ENCODE measurements around the gene NR2C1. TPM values are rescaled to one million over a fixed set of nuclear protein-coding genes. Genes with fewer than 3 reads are reported as not detected.

The NR2C1 gene
- total RNA-seq, result 10 to 100 TPM; 31.5 to 57.3 (median 40.4) TPM

GRCh38 chr12:95072900-95073697 is at the start of gene NR2C1:
Gene NR2C1, minus strand, starts transcription at chr12:95073618. Its CDS starts 6,234 bp downstream, at chr12:95067384.
- TF ChIP-seq CTCF (IDR thresholded peaks at IDR 0.05), result no peak
- TF ChIP-seq POLR2AphosphoS5 (IDR thresholded peaks at IDR 0.05), result peak; percentile 81 to 87
- no peaks in the 10 kb centered on the region for H3K36me3 ChIP-seq
- no peaks in the 10 kb centered on the region for H3K27me3 ChIP-seq
- DNase-seq (ENCODE audit: extremely low spot score), result peak; percentile 96
- H3K4me1 ChIP-seq, result peaks cover 11 to 63% (median 42%) of the 10 kb centered on the region in 4 donors
- peak within 1 kb of the TSS; percentile 91 to 97 (median 94) for H3K27ac ChIP-seq (replicated peaks in 1 of 4)
- 0% methylated on average over 49 of the region's 99 CpGs for WGBS
- H3K4me3 ChIP-seq, result peak within 1 kb of the TSS; percentile 76 to 96 (median 92)
- no peaks in the 10 kb centered on the region for H3K9me3 ChIP-seq
- intact Hi-C loops (cut with DNase I), result loop anchor here (2.0 kb wide), 1 partner anchor 44 kb away; no protein-coding TSS in a partner anchor

DNA sequence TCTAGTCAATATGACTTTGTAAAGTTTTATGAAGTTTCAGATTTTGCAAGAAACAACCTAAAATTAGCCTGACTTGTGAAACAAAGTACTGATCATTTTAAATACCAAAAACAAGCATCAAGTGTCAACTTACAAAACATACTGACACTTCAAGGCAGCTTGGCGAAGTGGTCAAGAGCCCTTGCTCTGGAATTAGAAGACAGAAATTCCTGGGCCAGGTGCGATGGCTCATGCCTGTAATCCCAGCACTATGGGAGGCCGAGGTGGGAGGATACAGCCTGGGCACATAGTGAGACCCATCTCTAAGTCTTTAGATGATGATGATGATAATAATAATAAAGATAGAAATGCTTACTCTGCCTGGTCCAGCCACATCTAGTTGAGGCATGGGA is 45.4 kb upstream of the NR2C1 start:
- intact Hi-C loops (cut with DNase I), result loop anchor here (5.0 kb wide), 1 partner anchor 99 kb away; the partner anchor contains the start of genes FGD6 and VEZT
- WGBS, result 86% methylated on average over 3 of the region's 3 CpGs
- H3K4me3 ChIP-seq, result no peak overlapping the region
- H3K4me1 ChIP-seq, result peaks cover 26 to 42% (median 42%) of the 10 kb centered on the region in 4 donors
- H3K27ac ChIP-seq (replicated peaks in 1 of 4), result peak overlapping the region in 3 of 4 donors; percentile 7 to 74 (median 73)
- no peak for TF ChIP-seq POLR2A (IDR thresholded peaks at IDR 0.05; ENCODE audit: low read depth)
- no peak for TF ChIP-seq CTCF (IDR thresholded peaks at IDR 0.05)
- TF ChIP-seq POLR2AphosphoS5 (IDR thresholded peaks at IDR 0.05), result no peak
- no peak for TF ChIP-seq EP300 (IDR thresholded peaks at IDR 0.05)
- H3K36me3 ChIP-seq, result no peaks in the 10 kb centered on the region
- H3K27me3 ChIP-seq, result no peaks in the 10 kb centered on the region
- no peaks in the 10 kb centered on the region for H3K9me3 ChIP-seq
- DNase-seq (ENCODE audit: extremely low spot score), result no peak

DNA sequence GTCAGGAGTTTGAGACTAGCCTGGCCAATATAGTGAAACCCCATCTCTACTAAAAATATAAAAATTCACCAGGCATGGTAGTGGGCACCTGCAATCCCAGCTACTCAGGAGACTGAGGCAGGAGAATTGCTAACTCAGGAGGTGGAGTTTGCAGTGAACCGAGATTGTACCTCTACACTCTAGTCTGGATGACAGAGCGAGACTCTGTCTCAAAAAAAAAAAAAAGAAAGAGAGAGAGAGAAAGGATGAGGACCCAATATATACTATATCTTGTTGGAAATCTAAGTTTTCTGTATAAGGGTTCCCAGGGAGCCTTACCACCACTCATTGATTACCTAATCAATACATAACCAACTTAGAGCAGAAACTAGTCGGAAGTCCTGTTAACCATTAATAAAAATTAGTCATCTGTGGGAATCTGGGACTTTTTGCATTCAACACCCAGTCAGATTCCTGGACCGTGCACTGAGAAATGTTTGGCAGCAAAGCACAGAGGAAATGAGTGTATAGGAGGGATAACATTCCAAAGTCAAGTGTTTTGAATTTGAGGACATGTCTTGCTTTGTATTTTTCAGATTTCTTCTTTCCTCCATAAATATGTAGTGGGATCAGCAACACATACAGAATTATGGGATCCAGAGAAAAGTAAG is 44.8 kb upstream of the NR2C1 start:
- TF ChIP-seq POLR2AphosphoS5 (IDR thresholded peaks at IDR 0.05) (peak in 1 of 2 donors; percentile 11), POLR2A (IDR thresholded peaks at IDR 0.05; ENCODE audit: low read depth) (no peak), EP300 (IDR thresholded peaks at IDR 0.05) (no peak), CTCF (IDR thresholded peaks at IDR 0.05) (no peak)
- Histone ChIP-seq H3K9me3 (no peaks in the 10 kb centered on the region), H3K27ac (replicated peaks in 1 of 4) (peak overlapping the region; percentile 7 to 74 (median 68)), H3K36me3 (peaks cover 0 to 2% (median under 1%) of the 10 kb centered on the region in 4 donors), H3K27me3 (no peaks in the 10 kb centered on the region), H3K4me3 (no peak overlapping the region), H3K4me1 (peaks cover 26 to 42% (median 40%) of the 10 kb centered on the region in 4 donors)
- intact Hi-C loops (cut with DNase I), result loop anchor here (5.0 kb wide), 1 partner anchor 99 kb away; the partner anchor contains the start of genes FGD6 and VEZT
- 40% methylated on average over 4 of the region's 4 CpGs for WGBS
- DNase-seq (ENCODE audit: extremely low spot score), result no peak

- H3K36me3 ChIP-seq, result peaks cover 0 to 13% (median 11%) of the 10 kb centered on the region in 4 donors
- intact Hi-C loops (cut with DNase I), result loop anchor here (2.0 to 5.0 kb wide), 4 partner anchors 44 to 418 kb away; partner anchors contain the start of genes FGD6, NR2C1 and VEZT
- 64% methylated on average over 2 of the region's 2 CpGs for whole genome bisulfite sequencing
- no peak overlapping the region for H3K4me3 ChIP-seq
- no peaks in the 10 kb centered on the region for H3K9me3 ChIP-seq
- H3K27ac ChIP-seq (replicated peaks in 1 of 4), result peak overlapping the region; percentile 56 to 74 (median 68)
- peaks cover 26 to 42% (median 40%) of the 10 kb centered on the region in 4 donors for H3K4me1 ChIP-seq
- no peaks in the 10 kb centered on the region for H3K27me3 ChIP-seq
- peak; percentile 70 to 80 (median 80) for TF ChIP-seq CTCF (IDR thresholded peaks at IDR 0.05)
- peak in 1 of 2 donors; percentile 23 for TF ChIP-seq POLR2AphosphoS5 (IDR thresholded peaks at IDR 0.05)
- TF ChIP-seq POLR2A (IDR thresholded peaks at IDR 0.05; ENCODE audit: low read depth), result no peak
- no peak for TF ChIP-seq EP300 (IDR thresholded peaks at IDR 0.05)
- no peak for DNase-seq (ENCODE audit: extremely low spot score)
These were observed 43.8 kb upstream of the NR2C1 start for GRCh38 chr12:95117178-95117599.

All from esophagus muscularis mucosa (tissue), 4 donors.